OCI-LY7 (cell line): ENCODE results near the gene ARHGEF3.

Experiments used
- CTCF ChIP-seq: fragments of 200-600 bp; sonication (generic); conservative IDR thresholded peaks from 2 replicates; pipeline ENCODE4 v1.5.1; 2014; ENCODE audit warnings: mild to moderate bottlenecking, antibody characterized with exemption, low read length, moderate library complexity, mixed read lengths
- EZH2phosphoT487 ChIP-seq: fragments of 200-600 bp; sonication (generic); IDR thresholded peaks from 2 replicates; pipeline ENCODE4 v1.6.1; 2018; ENCODE audit warnings: low read depth, borderline replicate concordance, mild to moderate bottlenecking, mixed run types, antibody characterized with exemption, low read length, moderate library complexity, mixed read lengths

- TF ChIP-seq CTCF: no peak
- TF ChIP-seq EZH2phosphoT487: no peak
Measured at GRCh38 chr3:56789076-56789475, 12.7 kb downstream of the ARHGEF3 start.
